ENCODE data around the gene DYNLT3. TPM values are rescaled to one million over a fixed set of nuclear protein-coding genes. Genes with fewer than 3 reads are reported as not detected.

DYNLT3 gene
- total RNA-seq, 1 donor from 2014 or later, result 24.7 TPM

- no peak for ATAC-seq
- H3K4me3 ChIP-seq, result no peak overlapping the region
- TF ChIP-seq CTCF (IDR thresholded peaks at IDR 0.05), result no peak
- no peak for DNase-seq
- H3K9me3 ChIP-seq, result no peaks in the 10 kb centered on the region
- intact Hi-C loops (cut with DNase I), result no loop called here
- no peaks in the 10 kb centered on the region for H3K27me3 ChIP-seq
- H3K27ac ChIP-seq, result no peak overlapping the region
- peaks cover 4% of the 10 kb centered on the region for H3K4me1 ChIP-seq
- peaks cover 5% of the 10 kb centered on the region for H3K36me3 ChIP-seq
Measured at GRCh38 chrX:37844622-37845021, 2.7 kb downstream of the DYNLT3 start.

GRCh38 chrX:37840931-37841330, 6.4 kb downstream of the DYNLT3 start:
- no peak for TF ChIP-seq CTCF (IDR thresholded peaks at IDR 0.05)
- intact Hi-C loops (cut with DNase I), result no loop called here
- no peak for ATAC-seq
- no peaks in the 10 kb centered on the region for H3K27me3 ChIP-seq
- H3K4me3 ChIP-seq, result no peak overlapping the region
- H3K4me1 ChIP-seq, result no peaks in the 10 kb centered on the region
- no peaks in the 10 kb centered on the region for H3K9me3 ChIP-seq
- H3K27ac ChIP-seq, result no peak overlapping the region
- H3K36me3 ChIP-seq, result peaks cover 5% of the 10 kb centered on the region
- DNase-seq, result no peak

- Histone ChIP-seq H3K27me3 (no peaks in the 10 kb centered on the region), H3K9me3 (no peaks in the 10 kb centered on the region), H3K27ac (no peak overlapping the region), H3K36me3 (no peaks in the 10 kb centered on the region), H3K4me3 (no peak overlapping the region), H3K4me1 (no peaks in the 10 kb centered on the region)
- TF ChIP-seq CTCF (IDR thresholded peaks at IDR 0.05), result no peak
- DNase-seq, result no peak
- intact Hi-C loops (cut with DNase I), result no loop called here
- ATAC-seq, result peak; percentile 28
Measured at GRCh38 chrX:37834937-37835336, 12.4 kb downstream of the DYNLT3 start.

GRCh38 chrX:37830371-37830770, 17.0 kb downstream of the DYNLT3 start:
- intact Hi-C loops (cut with DNase I), result no loop called here
- Histone ChIP-seq H3K27me3 (no peaks in the 10 kb centered on the region), H3K36me3 (no peaks in the 10 kb centered on the region), H3K4me3 (no peak overlapping the region), H3K4me1 (no peaks in the 10 kb centered on the region), H3K27ac (no peak overlapping the region), H3K9me3 (no peaks in the 10 kb centered on the region)
- TF ChIP-seq CTCF (IDR thresholded peaks at IDR 0.05), result no peak
- ATAC-seq (no peak), DNase-seq (no peak)

GRCh38 chrX:37829721-37830120, 17.6 kb downstream of the DYNLT3 start:
- Histone ChIP-seq H3K9me3 (no peaks in the 10 kb centered on the region), H3K4me3 (no peak overlapping the region), H3K4me1 (no peaks in the 10 kb centered on the region), H3K36me3 (no peaks in the 10 kb centered on the region), H3K27ac (no peak overlapping the region), H3K27me3 (no peaks in the 10 kb centered on the region)
- ATAC-seq (no peak), DNase-seq (no peak)
- no peak for TF ChIP-seq CTCF (IDR thresholded peaks at IDR 0.05)
- intact Hi-C loops (cut with DNase I), result no loop called here

- intact Hi-C loops (cut with DNase I), result no loop called here
- no peaks in the 10 kb centered on the region for H3K9me3 ChIP-seq
- ATAC-seq, result peak; percentile 74
- H3K27me3 ChIP-seq, result no peaks in the 10 kb centered on the region
- H3K27ac ChIP-seq, result no peak overlapping the region
- H3K4me1 ChIP-seq, result no peaks in the 10 kb centered on the region
- DNase-seq, result no peak
- no peak overlapping the region for H3K4me3 ChIP-seq
- H3K36me3 ChIP-seq, result no peaks in the 10 kb centered on the region
- TF ChIP-seq CTCF (IDR thresholded peaks at IDR 0.05), result peak; percentile 79
Measured at GRCh38 chrX:37825215-37825842, 22.0 kb downstream of the DYNLT3 start.

All from upper lobe of right lung (tissue), 1 donor.